HCT116 (cell line): ENCODE measurements around the gene ADIG. TPM values are rescaled to one million over a fixed set of nuclear protein-coding genes. Genes with fewer than 3 reads are reported as not detected.

Experiments used
- ATAC-seq: fragments of 200-7000 bp; cut with Tn5 transposase; 2 replicates; pipeline ENCODE4 v1.9.1; 2020; ENCODE audit warnings: mild to moderate bottlenecking, moderate library complexity
- BruUV-seq: library from RNA; stranded (reverse); fragments of 400-500 nt; replicated peaks from 2 replicates; lab custom pipeline; 2021; lab: Mats Ljungman, UMichigan
- CTCF ChIA-PET: fragments of 300-600 bp; sonication (Branson Sonifier 250); formaldehyde crosslinking; loops from one replicate; lab custom pipeline; 2021; ENCODE audit warnings: antibody characterized with exemption; lab: Charles Lee
- POLR2A ChIA-PET: fragments of 300-600, 350-600 bp; sonication (Branson Sonifier 250); formaldehyde crosslinking; loops from one replicate; lab custom pipeline; 2021; ENCODE audit warnings: antibody characterized with exemption; lab: Charles Lee
- RAD21 ChIA-PET, 2 experiments: fragments of 300-600 bp; sonication (Branson Sonifier 250); formaldehyde crosslinking; loops; one replicate each; lab custom pipeline; 2023; ENCODE audit warnings: low total read pairs in 2 of 2; ENCODE audit not compliant: uncharacterized antibody in 2 of 2, unreplicated experiment in 2 of 2, low non-redundant PET in 1 of 2; lab: Charles Lee
- DNase-seq: peaks from one replicate; pipeline ENCODE4 v3.0.0-alpha.2; 2010; ENCODE audit warnings: low read depth, low spot score
- H2AFZ ChIP-seq: fragments of 200-600 bp; shearing (Covaris generic), sonication (generic); 2 replicates; pipeline ENCODE4 v1.6.1; 2017; ENCODE audit warnings: low read depth, mixed run types, mixed read lengths, antibody characterized with exemption, low read length; ENCODE audit not compliant: poor library complexity, severe bottlenecking
- H3K27ac ChIP-seq: 2 replicates; pipeline ENCODE4 v1.5.1; 2012; ENCODE audit warnings: low read depth, low read length
- H3K27me3 ChIP-seq: fragments of 200-600 bp; sonication (generic); 2 replicates; pipeline ENCODE4 v1.6.1; 2016; ENCODE audit warnings: mixed run types, low read length, mixed read lengths; ENCODE audit not compliant: insufficient read depth
- H3K36me3 ChIP-seq, 2 experiments: fragments of 200-500 bp in 1 of 2; fragments of 200-600 bp in 1 of 2; sonication (Bioruptor generic) in 1 of 2; sonication (generic) in 1 of 2; 2 replicates each; pipeline versions ENCODE4 v1.5.1 to v1.6.1; 2014 to 2016; ENCODE audit warnings: low read length in 2 of 2, inconsistent platforms in 1 of 2, mixed read lengths in 1 of 2, mixed run types in 1 of 2; ENCODE audit not compliant: insufficient read depth in 2 of 2, control insufficient read depth in 1 of 2
- H3K4me1 ChIP-seq, 2 experiments: fragments of 200-600 bp in 1 of 2; sonication (generic) in 1 of 2; 2 replicates each; pipeline versions ENCODE4 v1.5.1 to v1.6.1; 2012 to 2017; ENCODE audit warnings: low read length in 2 of 2, inconsistent platforms in 1 of 2, mild to moderate bottlenecking in 1 of 2, mixed read lengths in 1 of 2, mixed run types in 1 of 2, moderate library complexity in 1 of 2; ENCODE audit not compliant: insufficient read depth in 2 of 2, control insufficient read depth in 1 of 2
- H3K4me2 ChIP-seq: fragments of 200-600 bp; sonication (generic); 2 replicates; pipeline ENCODE4 v1.6.1; 2017; ENCODE audit warnings: mixed run types, low read length, mixed read lengths
- H3K4me3 ChIP-seq, 2 experiments: fragments of 200-600 bp in 1 of 2; sonication (generic) in 1 of 2; replicated peaks in 1 of 2; 2 replicates each; pipeline ENCODE4 v1.5.1; 2011 to 2016; ENCODE audit warnings: low read length in 2 of 2, control low read depth in 1 of 2, low read depth in 1 of 2, mild to moderate bottlenecking in 1 of 2, mixed read lengths in 1 of 2, mixed run types in 1 of 2
- H3K79me2 ChIP-seq: fragments of 200-600 bp; sonication (generic); 2 replicates; pipeline ENCODE4 v1.6.1; 2017; ENCODE audit warnings: mild to moderate bottlenecking, mixed run types, low read length, moderate library complexity, mixed read lengths; ENCODE audit not compliant: insufficient read depth
- H3K9ac ChIP-seq: fragments of 200-600 bp; sonication (generic); 2 replicates; pipeline ENCODE4 v1.6.1; 2016; ENCODE audit warnings: low read length, mixed read lengths
- H3K9me2 ChIP-seq: fragments of 200-600 bp; sonication (generic), shearing (Covaris generic); 2 replicates; pipeline ENCODE4 v1.6.1; 2017; ENCODE audit warnings: mixed run types, mild to moderate bottlenecking, moderate library complexity; ENCODE audit not compliant: insufficient read depth
- H3K9me3 ChIP-seq, 2 experiments: fragments of 200-500 bp in 1 of 2; fragments of 200-600 bp in 1 of 2; sonication (Bioruptor generic) in 1 of 2; sonication (generic) in 1 of 2; 2 replicates each; pipeline ENCODE4 v1.6.1; 2014 to 2017; ENCODE audit warnings: low read length in 2 of 2, mixed read lengths in 2 of 2, inconsistent platforms in 1 of 2, low read depth in 1 of 2, mild to moderate bottlenecking in 1 of 2, mixed run types in 1 of 2, moderate library complexity in 1 of 2; ENCODE audit not compliant: control insufficient read depth in 1 of 2, insufficient read depth in 1 of 2
- H4K20me1 ChIP-seq: fragments of 200-600 bp; sonication (generic), shearing (Covaris generic); 2 replicates; pipeline ENCODE4 v1.6.1; 2017; ENCODE audit warnings: mixed run types, mild to moderate bottlenecking, moderate library complexity; ENCODE audit not compliant: insufficient read depth
- CEBPB ChIP-seq: IDR thresholded peaks from 2 replicates; pipeline ENCODE4 v1.6.1; 2012; ENCODE audit warnings: low read depth
- EGR1 ChIP-seq: IDR thresholded peaks from 2 replicates; pipeline ENCODE4 v1.6.1; 2012; ENCODE audit warnings: low read depth
- ELF1 ChIP-seq: IDR thresholded peaks from 2 replicates; pipeline ENCODE4 v1.6.1; 2012; ENCODE audit warnings: low read depth, borderline replicate concordance
- EZH2 ChIP-seq: fragments of 200-600 bp; sonication (generic); IDR thresholded peaks from 2 replicates; pipeline ENCODE4 v1.6.1; 2017; ENCODE audit warnings: antibody characterized with exemption, mixed run types
- EZH2phosphoT487 ChIP-seq: fragments of 200-600 bp; IDR thresholded peaks from 2 replicates; pipeline ENCODE4 v1.6.1; 2018; ENCODE audit warnings: antibody characterized with exemption, borderline replicate concordance
- FOSL1 ChIP-seq: IDR thresholded peaks from 2 replicates; pipeline ENCODE4 v1.6.1; 2012; ENCODE audit warnings: low read depth
- JUND ChIP-seq: IDR thresholded peaks from 2 replicates; pipeline ENCODE4 v1.6.1; 2012
- POLR2A ChIP-seq: IDR thresholded peaks from 2 replicates; pipeline ENCODE4 v1.7.0; 2011; ENCODE audit warnings: borderline replicate concordance; ENCODE audit not compliant: insufficient read depth, insufficient read length; ENCODE audit errors: extremely low read depth
- POLR2AphosphoS5 ChIP-seq: IDR thresholded peaks from 2 replicates; pipeline ENCODE4 v1.6.1; 2011; ENCODE audit warnings: mild to moderate bottlenecking, low read depth, low read length, moderate library complexity
- RAD21 ChIP-seq: IDR thresholded peaks from 2 replicates; pipeline ENCODE4 v1.6.1; 2012; ENCODE audit warnings: low read depth, mild to moderate bottlenecking
- SRF ChIP-seq: IDR thresholded peaks from 2 replicates; pipeline ENCODE4 v1.6.1; 2012; ENCODE audit warnings: low read depth
- TCF7L2 ChIP-seq: IDR thresholded peaks from 2 replicates; pipeline ENCODE4 v1.7.0; 2011; ENCODE audit warnings: borderline replicate concordance, inconsistent platforms; ENCODE audit not compliant: insufficient read depth, insufficient read length; ENCODE audit errors: extremely low read depth
- ZFX ChIP-seq: fragments of 450-650 bp; IDR thresholded peaks from 2 replicates; pipeline ENCODE4 v1.6.1; 2017
- intact Hi-C: fragments of 100-400 bp; cut with micrococcal nuclease; formaldehyde crosslinking; loops from 2 replicates; pipeline ENCODE4 v1.10.0; 2022
- total RNA-seq: library from RNA; stranded (reverse); gene quantifications from one replicate; pipeline ENCODE4 v1.2.1, GENCODE V29; 2021; ENCODE audit not compliant: unreplicated experiment
- TF ChIP-seq, protein P1 (sequence below): IDR thresholded peaks from 2 replicates; pipeline ENCODE4 v1.6.1; 2012
- TF ChIP-seq, protein P2 (sequence below): IDR thresholded peaks from 2 replicates; pipeline ENCODE4 v1.6.1; 2012
- TF ChIP-seq, protein P3 (sequence below): IDR thresholded peaks from 2 replicates; pipeline ENCODE4 v1.6.1; 2012; ENCODE audit warnings: low read depth

Gene ADIG
- total RNA-seq, 1 experiment from 2014 or later, result not detected

DNA sequence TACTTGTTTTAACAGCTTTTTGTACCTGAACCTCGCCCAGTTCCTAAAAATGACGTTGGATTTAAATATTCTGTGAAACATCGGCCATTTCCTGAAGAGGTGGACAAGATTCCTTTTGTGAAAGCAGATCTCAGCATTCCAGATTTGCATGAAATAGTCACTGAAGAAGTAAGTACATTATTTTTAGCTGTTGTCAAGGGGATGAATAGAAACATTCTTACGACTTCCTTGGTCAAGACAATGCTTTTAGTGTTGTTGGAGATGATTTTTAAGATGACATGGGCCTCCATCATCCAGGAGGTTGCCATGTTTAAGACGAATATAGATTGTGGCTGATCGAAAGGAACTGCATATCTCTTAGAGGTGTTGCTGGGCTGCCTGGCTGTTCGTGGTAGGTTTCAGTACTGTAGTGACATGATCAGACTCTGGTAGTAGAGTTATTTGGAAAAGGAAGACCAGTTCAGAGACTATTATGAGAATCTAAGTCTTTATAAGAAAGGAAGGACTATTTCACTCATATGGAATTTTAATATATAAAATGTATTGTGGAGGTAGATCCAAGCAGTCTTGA, 29.9 kb upstream of the ADIG start:
- H4K20me1 ChIP-seq, result no peaks in the 10 kb centered on the region
- BruUV-seq, result no TSS peak
- no peak overlapping the region for H2AFZ ChIP-seq
- no peaks in the 10 kb centered on the region for H3K9me2 ChIP-seq
- TF ChIP-seq RAD21 (no peak), SRF (no peak), EZH2 (no peak), JUND (no peak), TCF7L2 (no peak), POLR2A (no peak), EZH2phosphoT487 (no peak), POLR2AphosphoS5 (no peak)
- TF ChIP-seq, protein P1, sequence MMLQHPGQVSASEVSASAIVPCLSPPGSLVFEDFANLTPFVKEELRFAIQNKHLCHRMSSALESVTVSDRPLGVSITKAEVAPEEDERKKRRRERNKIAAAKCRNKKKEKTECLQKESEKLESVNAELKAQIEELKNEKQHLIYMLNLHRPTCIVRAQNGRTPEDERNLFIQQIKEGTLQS, result no peak
- TF ChIP-seq, protein P2, sequence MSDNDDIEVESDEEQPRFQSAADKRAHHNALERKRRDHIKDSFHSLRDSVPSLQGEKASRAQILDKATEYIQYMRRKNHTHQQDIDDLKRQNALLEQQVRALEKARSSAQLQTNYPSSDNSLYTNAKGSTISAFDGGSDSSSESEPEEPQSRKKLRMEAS, result no peak
- no peaks in the 10 kb centered on the region for H3K27me3 ChIP-seq
- intact Hi-C loops, result no loop called here
- H3K36me3 ChIP-seq, result peaks cover 12 to 32% of the 10 kb centered on the region in 2 experiments; a peak in 3 of 4 replicates
- H3K9ac ChIP-seq, result no peak overlapping the region
- H3K4me3 ChIP-seq, result no peak overlapping the region
- no peaks in the 10 kb centered on the region for H3K9me3 ChIP-seq
- ChIA-PET RAD21 (no interaction called here), CTCF (no interaction called here), POLR2A (no interaction called here)
- peaks cover 3 to 4% of the 10 kb centered on the region in 2 experiments; a peak in 1 of 4 replicates for H3K4me1 ChIP-seq
- no peak overlapping the region for H3K27ac ChIP-seq
- H3K79me2 ChIP-seq, result no peaks in the 10 kb centered on the region
- no peak for DNase-seq
- H3K4me2 ChIP-seq, result no peak overlapping the region
- no peak for ATAC-seq

DNA sequence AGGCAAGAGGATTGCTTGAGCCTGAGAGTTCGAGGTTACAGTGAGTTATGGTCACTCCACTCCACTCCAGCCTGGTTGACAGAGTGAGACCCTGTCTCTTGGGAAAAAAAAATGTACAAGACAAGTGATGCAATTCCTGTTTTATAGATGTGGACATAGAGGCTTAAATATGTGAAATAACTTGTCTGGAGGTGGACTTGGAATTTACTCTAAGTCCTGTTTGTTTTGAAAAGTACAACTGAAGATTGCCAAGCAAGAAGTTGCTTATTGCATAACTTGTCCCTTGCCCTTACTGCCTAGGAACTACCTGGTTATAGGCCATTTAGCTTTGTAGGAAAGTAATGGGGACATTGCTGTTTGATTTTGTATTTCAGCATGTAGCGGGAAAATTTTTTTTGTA, 26.0 kb upstream of the ADIG start:
- Histone ChIP-seq H3K36me3 (peaks cover 12 to 32% of the 10 kb centered on the region in 2 experiments), H3K4me1 (no peaks in the 10 kb centered on the region), H3K27ac (no peak overlapping the region), H3K9me2 (no peaks in the 10 kb centered on the region), H3K9ac (no peak overlapping the region), H4K20me1 (no peaks in the 10 kb centered on the region), H3K4me2 (no peak overlapping the region), H3K79me2 (no peaks in the 10 kb centered on the region), H3K9me3 (no peaks in the 10 kb centered on the region), H3K27me3 (no peaks in the 10 kb centered on the region), H3K4me3 (no peak overlapping the region)
- no TSS peak for BruUV-seq
- CTCF ChIA-PET, result no interaction called here
- POLR2A ChIA-PET, result no interaction called here
- no peak for DNase-seq
- intact Hi-C loops, result no loop called here
- ATAC-seq, result no peak
- TF ChIP-seq ELF1 (no peak), EGR1 (no peak), SRF (no peak), CEBPB (no peak), RAD21 (no peak), ZFX (no peak), FOSL1 (no peak)
- TF ChIP-seq, protein P1, result no peak
- TF ChIP-seq, protein P3, sequence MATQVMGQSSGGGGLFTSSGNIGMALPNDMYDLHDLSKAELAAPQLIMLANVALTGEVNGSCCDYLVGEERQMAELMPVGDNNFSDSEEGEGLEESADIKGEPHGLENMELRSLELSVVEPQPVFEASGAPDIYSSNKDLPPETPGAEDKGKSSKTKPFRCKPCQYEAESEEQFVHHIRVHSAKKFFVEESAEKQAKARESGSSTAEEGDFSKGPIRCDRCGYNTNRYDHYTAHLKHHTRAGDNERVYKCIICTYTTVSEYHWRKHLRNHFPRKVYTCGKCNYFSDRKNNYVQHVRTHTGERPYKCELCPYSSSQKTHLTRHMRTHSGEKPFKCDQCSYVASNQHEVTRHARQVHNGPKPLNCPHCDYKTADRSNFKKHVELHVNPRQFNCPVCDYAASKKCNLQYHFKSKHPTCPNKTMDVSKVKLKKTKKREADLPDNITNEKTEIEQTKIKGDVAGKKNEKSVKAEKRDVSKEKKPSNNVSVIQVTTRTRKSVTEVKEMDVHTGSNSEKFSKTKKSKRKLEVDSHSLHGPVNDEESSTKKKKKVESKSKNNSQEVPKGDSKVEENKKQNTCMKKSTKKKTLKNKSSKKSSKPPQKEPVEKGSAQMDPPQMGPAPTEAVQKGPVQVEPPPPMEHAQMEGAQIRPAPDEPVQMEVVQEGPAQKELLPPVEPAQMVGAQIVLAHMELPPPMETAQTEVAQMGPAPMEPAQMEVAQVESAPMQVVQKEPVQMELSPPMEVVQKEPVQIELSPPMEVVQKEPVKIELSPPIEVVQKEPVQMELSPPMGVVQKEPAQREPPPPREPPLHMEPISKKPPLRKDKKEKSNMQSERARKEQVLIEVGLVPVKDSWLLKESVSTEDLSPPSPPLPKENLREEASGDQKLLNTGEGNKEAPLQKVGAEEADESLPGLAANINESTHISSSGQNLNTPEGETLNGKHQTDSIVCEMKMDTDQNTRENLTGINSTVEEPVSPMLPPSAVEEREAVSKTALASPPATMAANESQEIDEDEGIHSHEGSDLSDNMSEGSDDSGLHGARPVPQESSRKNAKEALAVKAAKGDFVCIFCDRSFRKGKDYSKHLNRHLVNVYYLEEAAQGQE, result no peak
- TF ChIP-seq, all 23 proteins: peak for 0
- RAD21 ChIA-PET, result no interaction called here
- no peak overlapping the region for H2AFZ ChIP-seq
